GM18867 (cell line): ENCODE results near the gene CALML5.

Experiments used
- ATAC-seq: cut with Tn5 transposase; IDR thresholded peaks from one replicate; pipeline ENCODE4 v1.9.1; 2021; ENCODE audit warnings: mild to moderate bottlenecking, moderate library complexity; ENCODE audit not compliant: unreplicated experiment

Gene CALML5, protein sequence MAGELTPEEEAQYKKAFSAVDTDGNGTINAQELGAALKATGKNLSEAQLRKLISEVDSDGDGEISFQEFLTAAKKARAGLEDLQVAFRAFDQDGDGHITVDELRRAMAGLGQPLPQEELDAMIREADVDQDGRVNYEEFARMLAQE

DNA sequence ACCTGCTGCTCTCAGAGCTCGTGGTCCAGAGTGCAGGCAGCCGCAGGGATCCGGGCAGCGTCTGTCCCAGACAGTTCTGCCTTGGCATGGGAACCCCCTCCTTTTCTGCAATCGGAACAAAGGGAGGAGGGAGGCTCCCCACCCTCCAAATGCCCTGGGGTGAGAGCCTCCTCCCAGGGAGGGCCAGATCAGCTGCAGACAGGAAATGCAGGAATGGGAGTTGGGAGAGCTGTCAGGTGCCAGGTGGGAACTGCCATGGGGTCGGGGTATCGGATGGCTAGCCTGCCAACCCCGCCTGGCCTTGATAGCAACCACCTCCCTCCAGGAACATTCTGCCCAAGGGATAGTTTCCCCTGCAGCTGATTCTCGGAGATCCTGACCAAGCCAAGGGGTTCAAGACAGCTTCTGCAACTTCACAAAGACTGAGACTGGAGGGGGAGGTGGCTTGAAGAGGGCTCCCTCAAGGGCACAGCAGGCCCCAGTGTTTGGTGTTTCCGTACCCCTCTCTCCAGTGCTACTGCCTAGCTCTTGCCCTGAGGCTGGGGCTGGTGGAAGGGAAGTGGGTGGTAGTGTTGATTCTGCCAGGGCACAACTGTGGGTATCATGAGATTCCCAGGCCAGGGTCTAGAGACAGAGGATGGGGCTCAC is at the start of gene CALML5:
Gene CALML5, minus strand, starts transcription at position 78 of the 648 bp plus-strand sequence. CDS start 132 bp downstream, outside the sequence.
- no peak for ATAC-seq

DNA sequence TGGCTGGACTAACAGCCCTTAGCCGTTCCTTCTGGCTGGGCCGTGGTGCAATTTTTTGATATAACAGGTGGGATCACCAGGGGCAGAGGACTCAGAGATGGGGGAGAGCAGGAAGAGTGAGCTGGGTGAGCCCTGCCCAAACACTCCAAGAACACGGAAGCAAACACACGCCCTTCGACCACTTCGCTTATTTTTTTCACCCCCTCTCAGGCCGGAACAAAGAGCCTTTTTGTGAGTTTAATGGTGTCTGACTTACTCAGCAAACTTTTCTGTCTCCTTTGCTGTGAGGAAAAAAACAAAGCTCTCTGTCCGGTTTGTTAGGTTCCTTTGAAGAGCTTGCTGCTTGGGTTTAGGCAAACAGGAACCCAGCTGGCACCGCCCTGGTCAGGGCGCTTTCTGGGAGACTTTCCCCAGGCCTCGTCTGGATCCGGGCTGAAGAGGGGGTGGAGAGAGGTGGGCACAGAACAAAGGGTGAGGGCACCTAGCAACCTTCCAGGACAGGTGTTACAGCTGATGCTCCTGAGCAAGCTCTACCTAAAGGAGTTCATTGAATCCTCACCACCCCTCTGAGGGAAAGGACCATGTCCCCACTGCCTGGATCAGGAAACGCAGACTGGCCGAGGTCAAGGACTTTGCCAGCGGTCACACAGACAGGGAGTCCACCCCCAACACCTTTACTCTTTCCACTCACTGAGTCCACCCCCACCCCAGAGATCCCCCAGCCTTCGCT is 48.7 kb upstream of the CALML5 start:
- no peak for ATAC-seq

DNA sequence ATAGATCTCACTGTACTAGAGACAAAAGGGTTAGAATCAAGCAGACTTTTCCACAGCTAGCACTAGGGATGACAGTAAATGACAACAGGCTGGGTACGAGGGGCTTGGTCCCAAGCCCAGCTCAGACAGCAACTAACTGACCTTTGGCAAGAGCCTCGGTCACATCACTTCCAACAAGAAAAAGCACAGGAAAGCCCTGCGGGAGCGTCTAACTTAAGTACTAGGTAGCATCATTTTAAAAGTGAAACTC is 48.2 kb upstream of the CALML5 start:
- no peak for ATAC-seq

GRCh38 chr10:5546891-5547680 is 47.7 kb upstream of the CALML5 start:
- no peak for ATAC-seq

GRCh38 chr10:5545778-5546710 is 46.7 kb upstream of the CALML5 start:
- ATAC-seq, result no peak

DNA sequence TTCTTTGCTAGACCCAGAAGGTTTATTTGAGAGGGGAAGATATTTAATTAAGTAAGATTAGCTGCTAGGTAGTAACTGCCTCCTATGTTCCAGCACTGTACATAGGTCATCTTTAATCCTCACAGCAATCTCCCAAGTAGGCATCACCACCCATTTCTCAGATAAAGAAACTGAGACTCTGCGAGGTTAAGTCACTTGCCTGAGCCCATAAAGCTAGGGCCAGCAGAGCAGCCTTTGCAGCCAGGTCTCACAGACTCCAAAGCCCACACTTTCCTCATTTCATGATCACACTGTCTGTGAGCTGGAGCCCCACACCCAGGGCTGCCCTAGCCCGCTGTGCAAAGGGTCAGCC is 46.0 kb upstream of the CALML5 start:
- ATAC-seq, result no peak

GRCh38 chr10:5545011-5545410 is 45.6 kb upstream of the CALML5 start:
- no peak for ATAC-seq

DNA sequence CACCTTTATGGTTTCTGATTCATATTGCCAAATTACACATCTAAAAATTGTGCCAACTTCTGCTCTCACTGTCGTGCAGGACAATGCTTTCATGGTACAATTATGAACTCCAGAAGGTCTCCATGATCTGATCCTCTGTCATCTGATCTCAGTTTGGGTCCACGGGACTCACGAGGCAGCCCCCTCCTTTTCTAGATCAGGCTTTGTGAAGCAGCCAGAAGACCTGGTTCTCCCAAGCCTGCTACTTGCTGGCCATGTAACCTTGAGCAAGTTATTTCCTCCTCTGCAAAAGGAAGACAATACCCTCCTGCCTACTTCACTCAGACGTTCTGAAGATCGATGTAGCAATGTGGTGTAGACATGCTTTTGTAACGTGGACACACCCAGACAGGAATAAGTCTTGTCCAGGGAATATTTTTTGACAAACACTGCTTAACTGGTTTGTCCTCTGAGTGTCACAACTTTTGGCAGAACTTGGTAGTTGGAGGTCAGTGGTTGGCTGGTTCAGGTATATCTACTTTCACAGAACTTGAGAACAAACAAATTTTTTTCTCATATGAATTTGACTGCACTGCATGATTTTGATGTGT is 44.9 kb upstream of the CALML5 start:
- ATAC-seq, result no peak

GRCh38 chr10:5543623-5544022 is 44.3 kb upstream of the CALML5 start:
- no peak for ATAC-seq

GRCh38 chr10:5542100-5542499 is 42.7 kb upstream of the CALML5 start:
- no peak for ATAC-seq

GRCh38 chr10:5540891-5541290 is 41.5 kb upstream of the CALML5 start:
- ATAC-seq, result no peak

DNA sequence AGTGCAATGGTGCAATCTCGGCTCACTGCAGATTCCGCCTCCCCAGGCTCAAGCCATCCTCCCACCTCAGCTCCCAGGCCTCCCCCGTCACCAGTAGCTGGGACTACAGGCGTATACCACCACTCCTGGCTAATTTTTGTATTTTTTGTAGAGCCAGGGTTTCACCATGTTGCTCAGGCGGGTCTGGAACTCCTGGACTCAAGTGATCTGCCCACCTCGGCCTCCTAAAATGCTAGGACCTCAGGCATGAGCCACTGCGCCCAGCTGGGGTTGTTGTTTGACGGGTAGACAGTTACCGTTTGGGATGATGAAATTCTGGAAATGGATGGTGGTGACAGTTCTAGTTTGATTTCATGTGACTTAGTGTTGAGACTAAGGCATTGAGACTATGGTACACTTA is 40.7 kb upstream of the CALML5 start:
- no peak for ATAC-seq

- no peak for ATAC-seq
These were observed 39.7 kb upstream of the CALML5 start for GRCh38 chr10:5538892-5539651.

GRCh38 chr10:5538446-5538845 is 39.1 kb upstream of the CALML5 start:
- no peak for ATAC-seq

DNA sequence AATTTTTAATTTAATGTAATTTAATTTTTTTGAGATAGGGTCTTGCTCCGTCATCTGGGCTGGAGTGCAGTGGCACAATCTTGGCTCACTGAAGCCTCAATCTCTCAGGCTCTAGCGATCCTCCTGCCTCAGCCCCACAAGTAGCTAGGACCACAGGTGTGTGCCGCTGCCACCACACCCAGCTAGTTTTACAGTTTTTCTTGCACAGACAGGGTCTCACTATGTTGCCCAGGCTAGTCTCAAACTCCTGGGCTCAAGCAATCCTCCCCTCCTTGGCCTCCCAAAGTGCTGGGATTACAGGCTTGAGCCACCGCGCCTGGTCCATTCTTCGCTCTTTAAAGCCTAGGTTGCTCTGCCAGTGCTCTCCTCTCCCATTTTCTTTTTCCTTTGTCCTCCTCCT is 38.3 kb upstream of the CALML5 start:
- no peak for ATAC-seq

- no peak for ATAC-seq
These were observed 37.2 kb upstream of the CALML5 start for GRCh38 chr10:5536486-5537081.

GRCh38 chr10:5534880-5535856 is 35.8 kb upstream of the CALML5 start:
- no peak for ATAC-seq
